HEK293 (cell line): ENCODE results near the gene ASAP2.
A peak's percentile ranks its signal among the peaks of the same experiment; 100 is the strongest.

Experiments
- CTCF ChIA-PET: fragments of 350-600 bp; formaldehyde crosslinking; extraction: SDS; loops from one replicate; lab custom pipeline; 2021; ENCODE audit warnings: antibody characterized with exemption; lab: Yijun Ruan, JAX
- POLR2A ChIA-PET: fragments of 300-600 bp; formaldehyde crosslinking; extraction: SDS; loops from one replicate; lab custom pipeline; 2020; ENCODE audit warnings: antibody characterized with exemption, inconsistent platforms; lab: Yijun Ruan, JAX
- H3K27ac ChIP-seq: fragments of 200-500 bp; sonication (Bioruptor generic); 2 replicates; pipeline ENCODE4 v1.5.1; 2014; ENCODE audit warnings: low read depth, low read length, control low read depth, inconsistent platforms; ENCODE audit errors: extremely low read depth
- H3K36me3 ChIP-seq, 2 experiments: fragments of 200-500 bp in 1 of 2; sonication (Bioruptor generic) in 1 of 2; 1 replicate in 1 of 2; 2 replicates in 1 of 2; pipeline ENCODE4 v1.5.1; 2014 to 2017; ENCODE audit warnings: inconsistent platforms in 2 of 2, low read length in 2 of 2; ENCODE audit not compliant: control insufficient read depth in 2 of 2, insufficient read depth in 1 of 2
- H3K4me1 ChIP-seq: fragments of 200-500 bp; sonication (Bioruptor generic); 2 replicates; pipeline ENCODE4 v1.5.1; 2014; ENCODE audit warnings: mild to moderate bottlenecking, low read length, inconsistent platforms; ENCODE audit not compliant: control insufficient read depth, insufficient read depth
- H3K4me3 ChIP-seq: 2 replicates; pipeline ENCODE4 v1.5.1; 2011; ENCODE audit warnings: low read depth, mild to moderate bottlenecking, control low read depth, low read length, moderate library complexity
- H3K9me3 ChIP-seq: fragments of 200-500 bp; sonication (Bioruptor generic); 2 replicates; pipeline ENCODE4 v1.5.1; 2014; ENCODE audit warnings: low read depth, low read length, inconsistent platforms; ENCODE audit not compliant: control insufficient read depth, insufficient read depth
- EGR2 ChIP-seq: fragments of 450-650 bp; formaldehyde crosslinking; IDR thresholded peaks from 2 replicates; pipeline ENCODE4 v1.5.1; 2016; ENCODE audit warnings: low read depth, missing biosample characterization, missing genetic modification characterization
- SALL2 ChIP-seq: fragments of 450-650 bp; formaldehyde crosslinking; IDR thresholded peaks from 2 replicates; pipeline ENCODE4 v1.5.0; 2017; ENCODE audit warnings: missing biosample characterization, mild to moderate bottlenecking, missing genetic modification characterization, borderline replicate concordance
- ZBTB8A ChIP-seq: fragments of 450-650 bp; formaldehyde crosslinking; IDR thresholded peaks from 2 replicates; pipeline ENCODE4 v1.5.1; 2016; ENCODE audit warnings: missing biosample characterization, missing genetic modification characterization
- ZFHX2 ChIP-seq: fragments of 450-650 bp; formaldehyde crosslinking; conservative IDR thresholded peaks from 2 replicates; pipeline ENCODE4 v1.5.1; 2016; ENCODE audit warnings: missing biosample characterization, missing genetic modification characterization
- ZFP69B ChIP-seq: fragments of 450-650 bp; formaldehyde crosslinking; IDR thresholded peaks from 2 replicates; pipeline ENCODE4 v1.5.1; 2016; ENCODE audit warnings: missing biosample characterization, missing genetic modification characterization
- ZNF114 ChIP-seq: fragments of 450-650 bp; formaldehyde crosslinking; IDR thresholded peaks from 2 replicates; pipeline ENCODE4 v1.5.0; 2017; ENCODE audit warnings: missing biosample characterization, missing genetic modification characterization
- ZNF140 ChIP-seq: fragments of 450-650 bp; formaldehyde crosslinking; IDR thresholded peaks from 2 replicates; pipeline ENCODE4 v1.5.1; 2016; ENCODE audit warnings: missing biosample characterization, missing genetic modification characterization
- ZNF155 ChIP-seq: fragments of 450-650 bp; formaldehyde crosslinking; IDR thresholded peaks from 2 replicates; pipeline ENCODE4 v1.5.1; 2016; ENCODE audit warnings: missing biosample characterization, missing genetic modification characterization
- ZNF175 ChIP-seq: fragments of 450-650 bp; formaldehyde crosslinking; IDR thresholded peaks from 2 replicates; pipeline ENCODE4 v1.5.1; 2016; ENCODE audit warnings: missing biosample characterization, missing genetic modification characterization
- ZNF404 ChIP-seq: fragments of 450-650 bp; formaldehyde crosslinking; IDR thresholded peaks from 2 replicates; pipeline ENCODE4 v1.5.1; 2017; ENCODE audit warnings: missing biosample characterization, missing genetic modification characterization
- ZNF426 ChIP-seq: fragments of 450-650 bp; formaldehyde crosslinking; IDR thresholded peaks from 2 replicates; pipeline ENCODE4 v1.5.1; 2017; ENCODE audit warnings: missing biosample characterization, missing genetic modification characterization, mild to moderate bottlenecking, inconsistent platforms, moderate library complexity
- ZNF433 ChIP-seq: fragments of 450-650 bp; formaldehyde crosslinking; IDR thresholded peaks from 2 replicates; pipeline ENCODE4 v1.5.1; 2016; ENCODE audit warnings: missing biosample characterization, missing genetic modification characterization, low read depth
- ZNF621 ChIP-seq: fragments of 450-650 bp; formaldehyde crosslinking; IDR thresholded peaks from 2 replicates; pipeline ENCODE4 v1.5.1; 2017; ENCODE audit warnings: missing biosample characterization, missing genetic modification characterization
- ZNF837 ChIP-seq: fragments of 450-650 bp; formaldehyde crosslinking; IDR thresholded peaks from 2 replicates; pipeline ENCODE4 v1.5.1; 2016; ENCODE audit warnings: missing biosample characterization, missing genetic modification characterization
- TF ChIP-seq, protein P1 (sequence below): fragments of 450-650 bp; formaldehyde crosslinking; IDR thresholded peaks from 2 replicates; pipeline ENCODE4 v1.5.1; 2016; ENCODE audit warnings: missing biosample characterization, missing genetic modification characterization
- TF ChIP-seq, protein P2 (sequence below): fragments of 450-650 bp; formaldehyde crosslinking; IDR thresholded peaks from 2 replicates; pipeline ENCODE4 v1.5.1; 2016; ENCODE audit warnings: missing biosample characterization, missing genetic modification characterization, borderline replicate concordance

The ASAP2 gene

DNA sequence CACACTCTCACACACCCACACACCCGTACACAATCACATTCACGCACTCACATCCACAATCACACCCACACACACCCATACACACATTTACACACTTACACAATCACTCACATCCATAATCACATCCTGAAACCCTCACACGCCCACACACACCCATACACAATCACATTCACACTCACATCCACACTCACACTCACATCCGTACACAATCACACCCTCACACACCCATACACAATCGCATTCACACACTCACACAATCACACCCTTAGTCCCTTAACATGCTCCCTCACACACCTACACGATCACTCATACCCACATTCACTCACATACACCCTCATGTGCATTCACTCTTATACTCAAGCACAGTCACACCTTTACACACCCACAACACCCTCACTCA lies 110.9 kb downstream of the ASAP2 start:
- no peak overlapping the region for H3K27ac ChIP-seq
- CTCF ChIA-PET, result no interaction called here

DNA sequence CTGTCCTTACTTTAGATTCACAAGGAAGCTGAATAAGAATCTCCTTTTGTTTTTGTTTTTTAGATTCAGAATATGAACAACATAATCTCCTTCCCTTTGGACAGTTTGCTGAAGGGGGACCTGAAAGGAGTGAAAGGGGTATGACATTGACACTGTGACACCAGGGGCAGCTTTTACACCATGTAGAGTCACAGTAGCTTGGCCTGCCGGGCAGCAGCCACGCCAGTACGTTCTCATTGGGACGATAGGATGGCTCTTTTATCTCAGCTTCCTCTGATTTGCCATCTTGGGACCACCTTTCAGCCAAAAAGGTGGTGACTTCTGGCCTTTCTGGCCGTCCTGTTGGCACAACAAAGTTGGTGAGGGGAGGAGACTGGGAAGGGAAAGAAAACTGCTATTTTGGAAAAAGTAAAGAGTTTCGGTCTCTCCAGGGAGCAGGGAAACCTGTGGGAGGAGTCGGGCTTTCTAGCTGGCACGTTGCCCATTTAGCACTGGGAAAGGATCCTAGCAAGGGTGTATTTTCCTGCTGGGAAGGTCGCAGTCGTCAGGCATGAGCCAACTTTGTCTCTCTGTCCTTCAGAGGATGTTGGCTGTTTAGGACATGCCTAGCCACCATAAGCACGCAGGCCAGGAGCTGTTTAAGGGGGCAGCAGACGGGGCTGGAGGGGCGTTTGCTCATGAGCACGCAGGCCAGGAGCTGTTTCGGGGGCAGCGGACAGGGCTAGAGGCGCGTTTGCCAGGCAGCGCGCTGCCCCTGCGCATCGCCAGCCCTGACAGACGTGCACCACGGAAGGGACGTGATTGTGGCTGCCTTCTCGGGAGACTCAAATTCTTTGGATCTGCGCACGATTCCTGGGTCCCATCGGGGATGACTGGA lies 112.1 kb downstream of the ASAP2 start:
- Histone ChIP-seq H3K27ac (no peak overlapping the region), H3K4me1 (peaks cover 3% of the 10 kb centered on the region; the same call in 1 of the 2 replicates), H3K4me3 (no peak overlapping the region), H3K9me3 (no peaks in the 10 kb centered on the region), H3K36me3 (peaks cover 0 to 13% of the 10 kb centered on the region in 2 experiments; a peak in 2 of 3 replicates)
- ChIA-PET POLR2A (no interaction called here), CTCF (interaction anchor here (0.5 to 0.7 kb wide), 3 partner anchors 206 to 753 kb away, joined by 3 to 5 read pairs (median 3); no protein-coding TSS in a partner anchor)
- TF ChIP-seq ZNF837 (tag by site-specific recombination) (no peak), ZNF404 (no peak), ZNF155 (tag by site-specific recombination) (no peak), ZNF140 (tag by site-specific recombination) (no peak), ZBTB8A (tag by site-specific recombination) (no peak), ZNF426 (no peak), SALL2 (tag by site-specific recombination) (no peak), ZNF621 (tag by site-specific recombination) (no peak)
- TF ChIP-seq, protein P1, sequence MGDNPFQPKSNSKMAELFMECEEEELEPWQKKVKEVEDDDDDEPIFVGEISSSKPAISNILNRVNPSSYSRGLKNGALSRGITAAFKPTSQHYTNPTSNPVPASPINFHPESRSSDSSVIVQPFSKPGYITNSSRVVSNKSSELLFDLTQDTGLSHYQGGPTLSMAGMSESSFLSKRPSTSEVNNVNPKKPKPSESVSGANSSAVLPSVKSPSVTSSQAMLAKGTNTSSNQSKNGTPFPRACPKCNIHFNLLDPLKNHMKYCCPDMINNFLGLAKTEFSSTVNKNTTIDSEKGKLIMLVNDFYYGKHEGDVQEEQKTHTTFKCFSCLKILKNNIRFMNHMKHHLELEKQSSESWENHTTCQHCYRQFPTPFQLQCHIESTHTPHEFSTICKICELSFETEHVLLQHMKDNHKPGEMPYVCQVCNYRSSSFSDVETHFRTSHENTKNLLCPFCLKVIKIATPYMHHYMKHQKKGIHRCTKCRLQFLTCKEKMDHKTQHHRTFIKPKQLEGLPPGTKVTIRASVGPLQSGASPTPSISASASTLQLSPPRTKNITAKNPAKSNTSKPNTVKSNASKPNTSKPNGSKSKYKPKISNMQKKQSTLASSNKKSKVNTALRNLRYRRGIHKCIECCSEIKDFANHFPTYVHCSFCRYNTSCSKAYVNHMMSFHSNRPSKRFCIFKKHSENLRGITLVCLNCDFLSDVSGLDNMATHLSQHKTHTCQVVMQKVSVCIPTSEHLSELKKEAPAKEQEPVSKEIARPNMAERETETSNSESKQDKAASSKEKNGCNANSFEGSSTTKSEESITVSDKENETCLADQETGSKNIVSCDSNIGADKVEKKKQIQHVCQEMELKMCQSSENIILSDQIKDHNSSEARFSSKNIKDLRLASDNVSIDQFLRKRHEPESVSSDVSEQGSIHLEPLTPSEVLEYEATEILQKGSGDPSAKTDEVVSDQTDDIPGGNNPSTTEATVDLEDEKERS (tag by site-specific recombination), result no peak

More for the DNA sequence above, 110.9 kb downstream of the ASAP2 start:
- Histone ChIP-seq H3K9me3 (no peaks in the 10 kb centered on the region), H3K4me3 (no peak overlapping the region), H3K36me3 (peaks cover 0 to 2% of the 10 kb centered on the region in 2 experiments; a peak in 2 of 3 replicates), H3K4me1 (peaks cover 3% of the 10 kb centered on the region; the same call in 1 of the 2 replicates)
- TF ChIP-seq ZFP69B (tag by site-specific recombination), result no peak
- TF ChIP-seq ZNF175 (tag by site-specific recombination), result 0 out of 2 replicates have a peak, but pooled peaks have one; percentile 42
- TF ChIP-seq, protein P1 (tag by site-specific recombination), result no peak
- peak; percentile 97 for TF ChIP-seq ZFHX2 (tag by site-specific recombination)
- no peak for TF ChIP-seq ZNF433 (tag by site-specific recombination)
- no peak for TF ChIP-seq ZNF114 (tag by site-specific recombination)
- TF ChIP-seq, protein P2, sequence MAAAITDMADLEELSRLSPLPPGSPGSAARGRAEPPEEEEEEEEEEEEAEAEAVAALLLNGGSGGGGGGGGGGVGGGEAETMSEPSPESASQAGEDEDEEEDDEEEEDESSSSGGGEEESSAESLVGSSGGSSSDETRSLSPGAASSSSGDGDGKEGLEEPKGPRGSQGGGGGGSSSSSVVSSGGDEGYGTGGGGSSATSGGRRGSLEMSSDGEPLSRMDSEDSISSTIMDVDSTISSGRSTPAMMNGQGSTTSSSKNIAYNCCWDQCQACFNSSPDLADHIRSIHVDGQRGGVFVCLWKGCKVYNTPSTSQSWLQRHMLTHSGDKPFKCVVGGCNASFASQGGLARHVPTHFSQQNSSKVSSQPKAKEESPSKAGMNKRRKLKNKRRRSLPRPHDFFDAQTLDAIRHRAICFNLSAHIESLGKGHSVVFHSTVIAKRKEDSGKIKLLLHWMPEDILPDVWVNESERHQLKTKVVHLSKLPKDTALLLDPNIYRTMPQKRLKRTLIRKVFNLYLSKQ, result no peak
- peak; percentile 92 for TF ChIP-seq EGR2 (tag by site-specific recombination)
- POLR2A ChIA-PET, result no interaction called here
